GM21825 (cell line): ENCODE measurements around the gene FAM50B.
"Not testable (repeated sequence)": the region's sequence is repeated elsewhere in the genome, so short reads cannot be mapped to it uniquely, and the experiment has no call there.

Source experiments
- ATAC-seq: cut with Tn5 transposase; IDR thresholded peaks from one replicate; pipeline ENCODE4 v1.9.1; 2021; ENCODE audit warnings: mild to moderate bottlenecking, moderate library complexity; ENCODE audit not compliant: unreplicated experiment

FAM50B gene

GRCh38 chr6:3844097-3844463 is 5.1 kb upstream of the FAM50B start:
- ATAC-seq: no peak

GRCh38 chr6:3847521-3847920 is 1.7 kb upstream of the FAM50B start:
- no peak for ATAC-seq

GRCh38 chr6:3848380-3848779 is 793 bp upstream of the FAM50B start:
- ATAC-seq: no peak

- ATAC-seq: no peak
Measured at GRCh38 chr6:3849681-3850450, 693 bp downstream of the FAM50B start.

DNA sequence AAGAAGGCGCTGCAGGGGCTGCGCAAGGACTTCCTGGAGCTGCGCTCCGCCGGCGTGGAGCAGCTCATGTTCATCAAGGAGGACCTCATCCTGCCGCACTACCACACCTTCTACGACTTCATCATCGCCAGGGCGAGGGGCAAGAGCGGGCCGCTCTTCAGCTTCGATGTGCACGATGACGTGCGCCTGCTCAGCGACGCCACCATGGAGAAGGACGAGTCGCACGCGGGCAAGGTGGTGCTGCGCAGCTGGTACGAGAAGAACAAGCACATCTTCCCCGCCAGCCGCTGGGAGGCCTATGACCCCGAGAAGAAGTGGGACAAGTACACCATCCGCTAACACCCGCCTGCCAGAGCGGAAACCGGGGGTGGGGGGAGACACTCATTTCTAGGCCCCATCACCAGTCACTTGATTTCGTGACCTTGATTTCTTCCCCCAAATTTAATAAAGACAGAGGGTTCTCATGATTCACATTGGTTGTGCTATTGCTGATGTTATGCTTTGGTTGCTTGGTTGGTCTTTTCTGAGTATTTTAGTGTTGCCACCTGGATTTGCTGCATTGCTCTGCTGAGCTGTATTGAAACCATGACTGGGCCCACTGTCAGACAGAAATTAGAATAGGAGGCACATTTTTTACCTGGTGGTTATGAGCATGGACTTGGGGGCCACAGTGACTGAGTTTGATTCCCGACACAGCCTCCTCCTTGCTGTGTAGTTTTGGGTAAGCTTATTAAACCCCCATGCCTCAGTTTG is 1.5 kb downstream of the FAM50B start:
- no peak for ATAC-seq

GRCh38 chr6:3851839-3852238 is 2.7 kb downstream of the FAM50B start:
- no peak for ATAC-seq

GRCh38 chr6:3852391-3852790 is 3.2 kb downstream of the FAM50B start:
- ATAC-seq: no peak

GRCh38 chr6:3855866-3856265 is 6.7 kb downstream of the FAM50B start:
- no peak for ATAC-seq

DNA sequence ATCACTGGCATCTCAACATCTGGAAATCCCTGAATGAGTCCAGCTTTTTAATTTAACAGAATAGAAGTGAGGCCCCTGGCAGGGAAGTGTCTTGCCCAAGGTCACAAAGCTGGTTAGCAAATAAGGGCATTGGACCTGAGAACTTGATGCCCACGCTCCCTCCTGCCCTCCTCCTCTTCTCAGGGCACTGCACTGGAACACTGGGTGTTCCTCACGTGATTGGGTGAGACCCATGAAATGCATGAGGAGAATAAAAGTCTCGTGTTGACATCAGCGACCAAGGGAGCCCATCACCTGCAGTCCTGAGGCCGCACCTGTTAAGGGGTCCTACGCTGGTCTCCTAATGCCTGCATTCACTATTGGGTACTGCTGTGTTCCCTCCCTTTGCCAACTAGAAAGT is 7.4 kb downstream of the FAM50B start:
- no peak for ATAC-seq

- ATAC-seq: no peak
Measured at GRCh38 chr6:3857468-3858456, 8.6 kb downstream of the FAM50B start.

DNA sequence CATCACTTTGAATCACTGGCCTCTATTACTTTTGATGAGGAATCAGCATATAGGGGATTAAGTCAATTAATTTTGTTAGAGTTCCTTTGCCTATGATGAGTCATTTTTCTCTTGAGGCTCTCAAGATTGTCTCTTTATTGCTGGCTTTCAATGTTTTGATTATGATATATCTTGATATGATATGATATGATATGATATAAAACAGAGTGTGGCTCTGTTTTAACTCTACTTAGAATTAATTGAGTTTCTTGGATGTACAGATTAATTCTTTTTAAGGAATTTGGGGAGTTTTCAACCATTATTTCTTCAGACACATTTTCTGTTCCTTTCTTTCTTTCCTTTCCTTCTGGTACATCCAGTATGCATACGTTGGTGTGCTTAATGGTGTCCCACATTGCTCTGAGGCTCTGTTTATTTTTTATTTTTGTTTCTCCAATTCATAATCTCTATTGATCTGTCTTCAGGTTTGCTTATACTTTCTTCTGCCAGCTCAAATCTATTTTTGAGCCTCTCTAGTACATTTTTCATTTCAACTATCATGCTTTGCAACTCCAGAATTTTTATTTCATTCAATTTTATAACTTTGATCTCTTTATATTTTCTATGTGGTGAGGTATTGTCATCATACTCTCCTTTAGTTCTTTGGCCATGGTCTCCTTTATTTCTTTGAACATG is 10.8 kb downstream of the FAM50B start:
- ATAC-seq: no peak

DNA sequence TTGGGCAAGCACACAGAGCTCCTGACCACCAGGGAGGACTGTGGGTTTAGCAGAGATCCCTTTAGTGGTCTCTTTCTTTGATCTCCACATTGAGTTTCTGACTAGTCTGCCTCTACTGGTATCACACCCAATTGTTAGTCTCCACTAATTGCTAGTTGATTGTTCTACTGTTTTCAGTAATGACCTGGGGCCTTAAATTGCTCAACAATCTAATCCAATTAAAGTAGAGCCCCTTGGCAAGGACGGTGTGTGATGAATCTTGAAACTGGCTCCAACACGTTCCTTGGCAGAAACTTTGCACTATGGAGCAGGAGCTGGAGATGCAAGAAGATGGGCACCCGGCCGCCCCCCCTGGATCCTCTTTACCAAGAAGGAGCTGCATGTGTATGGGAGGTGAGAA is 12.3 kb downstream of the FAM50B start:
- ATAC-seq: no peak

DNA sequence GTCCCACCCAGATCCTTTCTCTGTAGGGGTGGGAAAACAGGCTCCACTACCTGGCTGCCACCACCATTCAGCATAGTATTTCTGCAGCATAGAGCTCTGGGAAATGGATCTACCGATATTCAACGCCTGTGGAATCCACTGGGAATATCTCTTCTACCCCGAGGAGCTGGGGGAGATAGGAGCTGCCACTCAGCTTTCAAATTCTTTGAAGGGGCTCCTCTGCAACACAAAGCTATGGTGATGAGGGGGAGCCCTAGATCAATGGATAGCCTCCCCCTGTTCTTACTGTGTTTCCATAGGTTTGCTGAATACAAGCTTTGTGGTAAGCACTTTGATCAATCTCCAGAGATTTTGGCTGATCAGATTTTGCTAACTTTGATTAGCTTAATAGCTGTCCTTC is 12.9 kb downstream of the FAM50B start:
- no peak for ATAC-seq

GRCh38 chr6:3863322-3863721 is 14.1 kb downstream of the FAM50B start:
- ATAC-seq: not testable (repeated sequence)

DNA sequence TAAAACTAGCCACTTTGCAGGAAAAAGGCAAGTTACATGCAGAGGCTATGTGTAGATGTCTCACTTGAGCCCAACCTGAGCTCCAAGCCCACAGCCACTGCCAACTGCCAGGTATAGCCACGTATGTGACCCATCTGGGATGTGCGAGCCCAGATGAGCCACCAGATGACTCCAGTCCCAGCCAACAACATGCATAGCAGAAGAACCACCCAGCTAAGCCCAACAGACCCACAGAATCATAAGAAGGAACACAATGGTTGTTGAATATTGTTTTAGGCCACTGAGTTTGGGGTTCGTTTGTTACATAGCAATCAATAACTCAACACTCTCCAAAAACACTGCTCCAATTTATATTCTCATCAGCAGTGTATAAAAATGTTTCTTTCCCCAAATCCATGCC is 16.3 kb downstream of the FAM50B start:
- ATAC-seq: no peak

DNA sequence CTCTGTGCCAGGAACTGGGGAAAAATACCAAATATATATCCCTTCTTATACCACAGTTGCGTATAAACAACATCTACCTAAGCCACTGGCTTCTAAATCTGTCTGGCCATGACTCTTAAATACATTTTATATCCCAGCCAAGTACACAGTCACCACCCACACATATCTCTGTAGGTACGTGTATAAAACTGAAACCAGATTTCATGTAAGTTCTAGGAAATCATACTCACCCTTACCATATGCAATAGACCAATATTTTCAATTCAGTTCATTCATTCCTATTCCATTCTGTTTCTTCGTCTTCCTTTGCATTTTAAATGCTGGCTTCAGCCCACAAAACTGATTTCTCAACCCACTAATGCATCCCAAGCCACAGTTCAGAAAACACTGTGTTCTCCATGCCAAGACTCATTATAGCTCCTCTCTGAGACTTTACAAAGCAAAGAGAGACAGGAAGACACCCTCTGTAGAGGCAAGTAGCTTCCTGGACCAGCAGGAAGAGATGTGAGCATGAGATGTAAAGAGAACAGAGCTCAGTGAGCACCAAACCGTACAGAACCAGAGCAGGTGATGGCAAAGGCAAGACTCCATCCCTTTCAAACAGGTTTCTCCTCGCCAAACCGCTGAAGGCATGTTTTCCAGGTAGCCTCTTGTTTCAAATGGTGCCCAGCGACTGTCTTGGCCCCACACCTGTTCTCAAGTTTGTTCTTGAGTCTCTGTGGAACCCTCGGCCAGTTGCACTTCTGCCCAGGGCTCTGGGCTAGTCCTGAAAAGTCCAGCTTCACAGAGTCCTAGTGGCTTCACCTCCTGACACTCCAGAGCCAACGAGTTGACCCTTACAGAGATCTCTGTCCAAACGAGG is 18.7 kb downstream of the FAM50B start:
- ATAC-seq: no peak

- ATAC-seq: no peak
Measured at GRCh38 chr6:3868544-3868943, 19.4 kb downstream of the FAM50B start.

- ATAC-seq: no peak
Measured at GRCh38 chr6:3869284-3869631, 20.1 kb downstream of the FAM50B start.

DNA sequence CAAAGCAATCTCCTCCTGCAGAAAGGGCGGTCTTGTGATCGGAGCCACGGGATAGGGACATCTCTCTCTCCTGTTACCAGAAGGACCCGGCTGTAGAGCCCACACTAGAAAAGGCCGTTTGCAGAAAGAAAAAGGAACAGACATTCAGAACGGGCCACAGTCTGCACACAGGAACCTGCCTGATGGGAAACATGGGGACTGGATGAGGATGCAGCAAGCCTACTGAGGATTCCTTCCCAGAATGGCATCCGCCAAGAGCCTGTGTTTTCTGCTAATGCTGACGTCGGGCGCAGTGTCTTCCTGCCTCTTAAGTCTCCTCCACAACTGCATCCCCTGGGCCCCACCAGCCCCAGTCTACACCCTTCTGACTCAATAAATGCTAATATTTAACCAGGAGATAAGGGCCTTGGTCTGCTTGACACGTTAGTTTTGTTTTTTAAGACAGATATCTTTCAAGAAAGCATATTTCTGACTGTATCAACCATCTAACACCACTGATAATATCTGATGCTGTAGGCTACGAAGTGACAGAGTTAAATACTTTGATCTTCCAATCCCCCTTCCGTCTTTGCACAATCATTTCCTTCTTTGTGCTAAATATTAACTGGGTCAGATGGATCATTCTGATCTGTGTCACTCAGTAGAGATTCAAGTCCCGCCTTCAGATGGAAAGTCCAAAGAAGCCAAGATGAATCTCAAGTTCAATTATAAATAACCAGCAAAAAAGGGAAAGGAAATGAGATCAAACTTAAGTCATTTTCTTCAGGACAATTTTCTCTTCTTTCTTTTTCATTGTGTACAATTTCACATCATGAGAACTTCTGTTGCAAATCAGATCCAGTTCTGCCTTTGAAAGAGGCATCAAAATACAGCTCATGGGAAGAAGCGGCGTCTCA is 20.7 kb downstream of the FAM50B start:
- no peak for ATAC-seq
